ENCODE measurements around the gene SPAG6.

Gene SPAG6

DNA sequence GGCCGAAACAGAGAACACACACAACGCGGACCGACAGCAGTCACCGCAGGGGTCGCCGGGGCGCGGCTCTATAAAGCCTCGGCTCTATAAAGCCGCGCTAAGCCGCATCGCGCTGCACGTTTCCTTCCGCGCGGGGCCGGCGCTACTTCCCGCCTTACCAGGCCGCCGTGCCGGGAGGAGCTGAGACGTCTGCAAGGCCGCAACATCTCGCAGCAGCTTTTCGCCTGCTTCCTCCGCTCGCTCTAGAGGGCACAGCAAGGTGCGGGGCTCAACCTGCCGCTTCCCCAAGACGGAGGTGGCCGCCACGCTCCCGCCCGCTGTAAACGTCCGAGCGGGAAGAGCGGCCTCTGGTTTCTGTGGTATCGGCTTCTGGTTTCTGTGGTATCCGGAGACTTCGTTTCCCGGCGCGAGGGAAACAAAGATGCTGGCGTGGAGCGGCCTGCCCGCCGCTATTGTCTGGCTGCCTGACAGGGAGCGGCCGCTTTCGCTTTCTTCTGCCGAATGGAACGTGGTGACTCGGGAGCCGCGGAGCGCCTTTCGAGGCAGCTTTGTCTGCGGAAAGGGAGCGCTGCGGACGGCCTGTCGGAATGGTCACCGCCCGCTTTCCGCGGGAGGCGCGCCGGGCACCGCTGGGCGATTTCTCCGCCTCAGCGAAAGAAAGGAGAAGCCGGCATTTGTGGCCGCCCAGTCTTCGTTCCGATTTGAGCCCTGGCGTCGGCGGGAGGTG lies 91.8 kb downstream of the SPAG6 start:
- DNase-seq: peak; percentile 83

DNA sequence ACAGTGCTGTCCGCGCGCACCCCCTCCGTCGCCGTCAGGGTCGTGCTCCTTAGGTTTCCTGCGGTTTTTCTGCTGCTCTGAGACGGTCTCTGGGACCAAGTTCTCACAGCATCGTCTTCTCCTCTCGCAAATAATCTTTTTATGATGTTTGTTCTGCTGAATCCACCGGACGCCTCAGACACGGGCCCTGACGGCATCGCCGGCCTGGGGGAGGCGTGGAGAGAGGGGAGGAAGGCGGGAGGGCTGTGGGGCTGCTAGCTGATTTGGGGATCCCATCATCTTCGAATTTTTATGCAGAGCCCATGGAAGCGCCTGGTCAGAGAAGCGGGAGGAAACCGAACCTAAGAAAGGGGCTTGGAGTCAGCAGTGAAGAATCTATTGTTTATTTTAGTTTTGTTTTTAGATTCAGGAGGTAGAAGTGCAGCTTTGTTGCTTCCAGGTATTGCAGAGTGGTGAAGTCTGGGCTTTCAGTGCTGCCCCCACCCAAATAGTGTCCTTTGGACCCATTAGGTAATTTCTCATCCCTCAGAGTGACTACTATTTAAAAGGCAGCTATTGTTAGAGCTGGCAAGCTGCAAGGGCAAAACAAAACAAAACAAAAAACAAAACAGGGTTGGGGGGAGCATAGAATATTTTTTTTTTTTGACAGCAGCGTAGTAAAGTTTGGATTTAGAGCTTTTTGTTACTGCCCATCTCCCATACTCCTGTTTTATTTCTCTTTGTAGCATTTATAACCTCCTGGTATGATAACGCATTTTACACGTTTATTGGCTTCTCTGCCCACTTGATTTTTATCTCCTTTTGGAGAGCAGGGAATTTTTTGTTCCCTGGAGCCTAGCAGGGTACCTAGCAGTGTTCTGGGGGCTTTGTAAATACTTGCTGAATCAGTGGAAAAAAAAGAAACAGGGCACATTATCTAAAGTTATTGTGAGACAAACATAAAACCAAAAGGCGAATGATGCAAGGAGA lies 92.6 kb downstream of the SPAG6 start:
- DNase-seq: no peak

DNA sequence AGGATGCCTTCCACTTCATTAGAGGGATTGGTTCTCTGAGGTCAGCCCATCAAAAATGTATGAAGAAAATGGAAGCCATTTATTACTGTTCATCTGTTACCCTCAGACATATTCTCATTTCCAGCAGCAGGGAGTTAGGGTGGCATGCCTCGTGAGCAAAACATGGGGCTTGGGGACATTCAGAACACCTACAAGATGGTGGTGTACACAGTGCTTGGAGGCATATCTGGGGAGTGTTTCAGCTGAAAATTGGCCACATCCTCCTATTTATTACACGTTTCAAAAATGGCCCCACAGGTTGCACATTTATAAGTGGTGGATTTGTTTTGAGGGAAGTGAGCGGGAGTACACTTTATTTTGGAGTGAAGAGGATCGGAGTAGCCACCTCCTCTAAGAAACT lies 93.4 kb downstream of the SPAG6 start:
- no peak for DNase-seq

DNA sequence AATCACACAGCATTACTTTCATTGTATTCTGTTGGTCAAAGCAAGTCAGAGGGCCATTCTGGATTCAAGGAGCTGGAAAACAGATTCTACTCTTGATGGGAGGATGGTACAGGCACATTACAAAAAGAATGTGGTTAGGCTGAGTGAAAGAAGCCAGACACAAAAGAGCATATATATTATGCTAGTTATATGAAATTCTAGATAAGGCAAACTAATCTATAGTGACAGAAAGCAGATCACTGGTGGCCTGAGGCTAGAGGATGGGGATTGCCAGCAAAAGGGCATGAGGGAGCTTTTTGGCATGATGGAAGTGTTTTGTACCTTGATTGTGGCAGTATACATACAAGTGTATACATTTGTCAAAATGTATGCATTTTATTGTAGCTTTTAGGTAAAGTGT lies 96.8 kb downstream of the SPAG6 start:
- no peak for DNase-seq

DNA sequence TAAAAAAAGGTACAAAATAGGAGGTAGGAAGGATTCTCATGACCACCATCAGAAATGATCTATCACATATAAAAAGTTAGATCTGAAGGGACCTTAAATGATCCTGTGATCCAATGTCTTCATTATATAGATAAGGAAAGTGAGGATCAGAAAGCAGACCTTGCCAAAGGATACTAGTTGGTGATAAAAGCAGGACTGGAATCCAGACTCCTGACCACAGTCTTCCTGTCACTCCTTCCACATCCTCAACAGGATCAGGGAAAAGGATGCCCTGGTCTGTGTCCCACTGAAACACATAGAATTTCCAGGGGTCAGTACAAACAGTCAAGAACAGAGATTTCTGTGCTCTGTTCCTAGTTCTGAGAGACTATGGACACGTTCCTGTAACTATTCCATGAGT lies 97.2 kb downstream of the SPAG6 start:
- DNase-seq: no peak

DNA sequence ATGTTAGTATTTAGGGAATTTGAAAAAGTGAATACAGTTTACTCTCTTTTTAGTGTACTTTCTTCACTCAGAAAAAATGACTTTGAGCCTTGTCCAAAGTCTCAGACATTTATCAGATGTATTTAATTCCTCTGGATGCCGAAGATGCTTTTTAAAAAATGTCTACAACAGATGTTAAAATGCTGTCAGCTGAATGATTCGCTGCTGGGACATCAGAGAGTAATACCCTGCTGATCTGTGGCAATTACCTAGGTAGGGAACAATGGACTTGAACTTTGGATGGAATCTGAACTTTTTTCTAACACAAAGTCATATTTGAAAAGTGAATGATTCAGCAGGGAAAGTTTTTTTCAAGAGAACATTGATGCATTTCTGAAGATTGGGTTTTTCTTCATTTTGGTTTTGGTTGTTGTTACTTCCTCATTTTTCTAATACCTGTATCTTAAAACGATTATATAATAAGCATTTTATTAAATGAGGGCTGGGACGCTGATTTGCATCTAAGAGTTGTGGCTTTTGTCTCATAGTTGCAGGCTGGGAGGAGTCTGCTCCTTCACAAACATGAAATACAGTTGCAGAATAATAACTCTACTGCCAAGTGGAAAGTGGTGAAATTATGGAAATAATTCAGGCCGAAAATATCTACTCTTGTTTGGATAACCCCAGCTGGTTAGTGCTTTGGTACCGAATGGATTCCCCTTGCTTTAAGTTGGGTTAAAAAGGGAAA lies 98.0 kb downstream of the SPAG6 start:
- DNase-seq: no peak

DNA sequence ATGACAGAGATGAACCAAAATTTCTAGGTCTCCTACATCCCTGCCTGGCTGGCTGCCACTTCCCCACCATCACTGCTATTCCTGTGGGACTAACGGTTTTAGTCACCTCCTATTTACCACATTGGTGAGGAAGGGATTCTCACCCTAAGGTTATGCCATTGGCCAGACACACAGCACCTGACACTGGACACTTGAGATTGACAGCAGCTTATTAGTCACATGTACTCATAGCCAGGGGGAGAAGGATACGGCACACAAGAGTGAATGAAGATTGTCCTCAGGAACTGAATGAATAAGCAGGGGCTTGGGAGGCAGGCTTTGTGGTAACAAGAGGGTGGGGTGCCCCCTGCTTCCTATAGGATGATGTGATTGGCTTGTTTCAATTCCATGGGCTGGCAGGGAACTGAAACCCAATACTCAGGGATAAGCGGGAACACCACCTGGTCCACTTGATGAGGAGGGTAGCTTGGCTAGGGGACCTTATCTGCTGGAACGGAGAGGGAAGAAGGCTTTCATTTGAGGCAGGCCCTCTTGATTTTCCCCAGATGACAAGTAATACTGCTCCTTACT lies 99.0 kb downstream of the SPAG6 start:
- DNase-seq: no peak

DNA sequence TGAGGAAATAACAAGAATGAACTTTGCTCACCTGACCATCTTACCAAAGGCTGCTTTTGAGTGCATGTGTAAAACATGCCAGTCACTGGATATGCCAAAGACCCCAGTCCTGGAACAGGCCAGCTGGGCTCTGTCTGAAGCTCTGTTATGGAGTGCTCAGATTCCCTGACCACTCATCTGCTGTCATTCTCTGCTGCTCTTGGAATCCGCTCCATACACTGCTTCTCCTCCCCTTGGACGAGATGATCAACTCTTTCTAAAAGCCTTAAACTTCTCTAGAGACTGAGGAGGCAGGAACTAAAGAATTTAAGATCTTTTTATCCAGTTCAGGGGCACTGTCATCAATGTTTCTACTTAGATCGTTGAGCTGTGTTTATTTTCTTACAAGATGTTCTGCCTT lies 100.2 kb downstream of the SPAG6 start:
- DNase-seq: no peak

DNA sequence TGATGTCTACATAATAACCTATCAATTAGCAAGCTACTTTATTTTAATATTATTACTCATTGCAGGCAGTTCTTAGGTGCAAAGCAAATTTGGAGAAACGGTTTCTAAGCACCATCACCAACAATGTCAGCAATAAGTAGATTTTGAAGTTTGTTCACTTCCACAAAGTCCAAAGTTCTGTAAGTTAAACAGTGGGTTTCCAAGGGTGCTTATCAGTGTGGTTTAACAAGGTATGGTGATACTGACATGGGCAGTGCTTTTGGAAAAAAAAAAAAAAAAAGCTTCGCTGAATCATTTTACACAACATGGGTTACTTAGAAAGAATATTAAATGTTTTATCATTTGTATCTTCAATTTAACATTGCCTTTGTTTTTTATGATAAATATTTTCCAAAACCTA lies 101.8 kb downstream of the SPAG6 start:
- no peak for DNase-seq

DNA sequence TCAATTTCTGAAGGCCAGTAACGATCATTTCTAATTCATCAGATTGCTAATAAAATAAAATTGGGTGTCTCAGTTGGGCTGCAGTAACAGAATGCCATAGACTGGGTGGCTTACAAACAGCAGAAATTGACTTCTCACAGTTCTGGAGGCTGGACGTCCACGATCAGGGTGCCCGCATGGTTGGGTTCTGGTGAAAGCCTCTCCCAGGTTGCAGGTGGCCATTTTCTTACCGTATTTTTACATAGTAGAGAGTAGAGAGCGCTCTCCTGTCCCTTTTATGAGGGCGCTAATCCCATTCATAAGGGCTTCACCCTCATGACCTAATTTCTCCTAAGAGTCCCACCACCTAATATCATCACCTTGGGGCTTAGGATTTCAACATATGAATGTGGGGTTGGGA lies 106.0 kb downstream of the SPAG6 start:
- no peak for DNase-seq

DNA sequence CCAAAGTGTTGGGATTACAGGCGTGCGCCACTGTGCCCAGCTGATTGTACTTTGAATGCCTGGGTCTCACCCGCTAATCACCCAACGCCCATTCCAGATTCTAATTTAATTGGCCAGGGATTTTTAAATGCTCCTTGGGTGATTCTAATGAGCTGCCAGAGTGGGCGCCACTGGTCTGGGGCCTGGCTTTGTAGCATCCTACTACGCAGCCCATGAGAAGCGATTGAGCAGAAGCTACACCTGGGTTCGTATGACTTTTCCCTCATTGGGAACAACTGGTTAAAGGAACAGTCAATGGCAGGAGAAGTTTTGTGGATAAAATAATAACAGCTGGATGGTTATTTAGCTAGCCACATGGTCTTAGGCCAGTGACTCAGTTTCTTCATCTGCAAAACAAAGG lies 108.0 kb downstream of the SPAG6 start:
- DNase-seq: no peak

DNA sequence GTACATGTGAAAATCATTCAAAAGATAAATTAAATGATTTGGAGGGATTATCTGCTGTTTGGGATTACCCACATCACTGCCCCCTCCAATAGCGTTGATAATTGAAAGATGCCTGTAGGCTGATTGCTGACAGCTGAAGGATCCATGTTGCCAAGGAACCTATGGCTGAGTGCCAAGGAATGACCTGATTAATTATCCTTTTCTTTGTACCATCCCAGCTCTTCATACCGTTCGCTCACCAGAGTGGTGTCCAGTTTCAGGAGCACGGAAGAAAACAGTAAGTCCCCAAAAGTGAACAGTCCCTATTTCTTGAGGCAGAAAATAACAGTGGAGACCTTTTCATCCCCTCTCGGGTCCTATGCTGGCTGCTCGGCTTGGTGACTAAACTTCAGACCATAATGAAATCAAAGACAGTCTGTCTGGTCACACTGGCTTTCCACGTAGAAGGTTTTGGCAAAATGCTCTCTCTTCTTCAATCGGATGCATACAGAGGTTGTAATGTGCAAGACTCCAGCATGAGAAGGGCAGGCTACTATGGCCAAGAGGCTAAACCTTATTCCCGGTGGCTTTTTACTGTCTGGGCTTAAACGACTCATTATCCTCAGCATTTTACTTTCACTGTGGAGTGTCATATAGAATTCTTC lies 108.8 kb downstream of the SPAG6 start:
- no peak for DNase-seq

DNA sequence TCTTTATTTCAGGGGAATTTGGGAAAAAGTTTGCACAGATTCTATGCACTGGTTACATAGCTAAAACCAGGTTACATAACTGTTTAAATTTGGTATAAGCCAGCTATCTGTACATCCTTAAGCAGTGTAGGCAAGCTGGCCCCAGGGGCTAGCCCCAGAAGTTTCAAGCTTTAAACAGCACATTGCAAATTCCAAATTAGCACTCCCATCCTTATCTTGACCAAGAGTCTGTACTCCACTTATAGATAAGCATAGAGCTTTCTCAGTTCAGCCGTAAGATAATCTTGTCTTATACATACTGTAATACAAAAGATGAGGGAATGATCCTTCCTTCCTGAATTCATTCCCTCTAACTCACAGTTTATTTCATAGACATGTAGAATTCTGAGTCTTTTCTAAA lies 109.3 kb downstream of the SPAG6 start:
- no peak for DNase-seq

DNA sequence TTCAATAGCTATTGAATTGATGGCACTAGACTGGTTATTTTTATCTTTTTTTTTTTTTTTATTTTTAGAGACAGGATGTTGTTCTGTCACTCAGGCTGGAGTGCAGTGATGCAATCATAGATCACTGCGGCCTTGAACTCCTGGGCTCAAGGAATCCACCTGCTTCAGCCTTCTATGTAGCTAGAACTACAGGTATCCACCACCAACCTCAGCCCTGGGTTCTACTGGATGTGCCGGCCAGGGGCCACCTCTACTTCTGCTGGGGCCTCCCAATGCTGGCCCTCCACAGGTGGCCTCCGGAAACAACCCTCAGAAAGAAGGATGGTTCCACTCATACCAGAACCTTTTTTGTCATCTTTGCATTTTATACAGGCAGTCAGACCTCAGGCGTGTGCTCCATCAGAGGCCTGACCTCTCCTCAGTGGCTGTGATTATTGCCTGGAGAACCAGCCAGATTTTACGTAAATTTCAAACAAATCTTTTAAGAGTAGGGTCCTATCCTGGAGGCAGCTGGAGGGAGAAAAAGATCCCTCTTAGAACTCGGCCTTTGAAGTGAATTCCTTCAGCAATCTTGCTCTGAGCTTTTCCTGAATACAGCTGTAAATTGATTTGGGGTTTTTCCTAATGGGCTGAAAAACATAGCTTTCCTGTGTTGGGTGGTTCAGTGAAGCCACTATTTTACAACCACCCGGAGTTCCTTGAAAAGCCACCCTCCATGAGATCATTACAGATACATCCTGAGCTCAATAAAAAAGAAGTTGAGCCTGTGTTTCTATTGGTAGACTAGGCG lies 110.0 kb downstream of the SPAG6 start:
- no peak for DNase-seq

DNA sequence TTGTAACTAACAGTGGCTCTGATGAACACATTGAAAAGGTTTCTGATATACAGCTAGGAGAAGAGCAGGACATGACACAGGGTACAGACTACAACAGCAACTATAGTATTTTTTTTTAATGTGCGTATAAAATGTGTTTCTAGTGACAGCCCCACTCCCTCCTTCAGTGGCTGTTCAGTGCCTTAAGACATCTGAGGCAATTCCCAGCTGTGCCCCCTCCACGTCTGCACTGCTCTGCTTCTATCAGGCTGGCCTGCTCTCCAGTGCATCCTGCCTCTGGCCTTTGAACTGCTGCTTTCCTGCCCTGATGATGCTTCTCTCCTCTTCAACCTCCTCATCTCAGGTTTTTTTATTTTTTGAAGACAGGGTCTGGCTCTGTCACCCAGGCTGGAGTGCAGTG lies 111.2 kb downstream of the SPAG6 start:
- no peak for DNase-seq

DNA sequence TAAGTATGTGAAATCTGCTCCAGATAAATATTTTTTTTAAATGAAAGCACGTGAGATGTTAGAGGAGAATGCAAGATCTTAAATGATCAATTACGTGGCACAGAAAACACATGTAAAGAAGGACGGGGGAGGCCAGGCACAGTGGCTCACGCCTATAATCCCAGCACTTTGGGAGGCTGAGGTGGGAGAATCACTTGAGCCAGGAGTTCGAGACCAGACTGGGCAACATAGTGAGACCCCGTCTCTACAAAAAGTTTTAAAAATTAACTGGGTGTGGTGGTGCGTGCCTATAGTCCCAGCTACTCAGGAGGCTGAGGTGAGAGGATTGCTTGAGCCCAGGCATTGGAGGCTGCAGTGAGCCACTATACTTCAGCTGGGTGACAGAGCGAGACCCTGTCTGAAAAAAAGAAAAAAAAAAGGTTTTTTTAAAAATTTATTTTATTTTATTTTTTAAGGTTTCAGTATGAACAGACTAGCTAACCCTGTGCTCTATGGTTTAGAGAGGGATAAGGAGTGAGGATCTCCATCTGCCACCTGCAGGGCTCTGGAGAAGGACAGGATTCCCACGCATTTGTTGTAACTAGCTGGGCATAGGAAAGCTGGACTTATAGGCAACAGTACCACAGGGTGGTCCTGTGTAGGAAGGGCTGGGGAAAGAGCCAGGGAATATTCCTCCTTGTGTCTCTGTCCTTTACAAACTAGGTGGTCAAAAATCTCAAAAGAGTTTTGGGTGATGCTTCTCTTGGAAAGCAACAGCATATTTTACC lies 113.2 kb downstream of the SPAG6 start:
- no peak for DNase-seq

DNA sequence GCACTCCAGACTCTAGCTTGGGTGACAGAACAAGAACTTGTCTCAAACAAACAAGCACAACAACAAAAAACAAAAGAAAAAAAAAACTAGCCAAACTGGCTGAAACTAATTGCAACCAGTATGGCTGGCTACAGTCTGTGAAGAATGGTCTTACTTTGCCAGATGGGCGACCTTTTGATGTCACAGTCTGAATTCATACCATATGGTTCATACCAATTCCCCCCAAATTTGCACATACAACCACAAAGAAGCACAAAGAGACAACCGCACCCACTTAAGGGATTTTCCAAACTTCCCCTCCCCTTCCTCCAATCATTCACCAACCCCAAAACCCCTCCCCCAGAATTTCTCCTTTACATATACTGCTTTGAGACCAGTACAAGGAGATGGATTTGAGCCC lies 114.2 kb downstream of the SPAG6 start:
- no peak for DNase-seq

DNA sequence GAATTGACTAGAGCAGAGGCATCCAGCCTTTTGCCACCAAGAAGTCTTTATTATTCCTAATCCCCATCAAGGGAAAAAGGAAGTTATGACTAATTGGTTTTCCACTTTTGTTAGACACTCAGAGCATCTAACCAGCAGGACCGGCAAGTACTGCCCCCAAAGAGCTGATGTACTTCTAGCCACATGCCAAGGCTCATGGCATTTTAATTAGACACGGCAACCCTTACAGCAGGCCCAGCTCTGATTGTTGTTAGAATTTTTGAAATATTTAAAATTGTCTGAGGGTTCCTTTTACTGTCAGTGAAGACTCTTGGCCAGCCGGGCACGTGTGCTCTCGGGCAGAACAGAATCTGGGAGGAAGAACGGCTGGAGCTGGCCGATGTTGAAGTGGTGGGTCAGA lies 114.8 kb downstream of the SPAG6 start:
- DNase-seq: no peak

DNA sequence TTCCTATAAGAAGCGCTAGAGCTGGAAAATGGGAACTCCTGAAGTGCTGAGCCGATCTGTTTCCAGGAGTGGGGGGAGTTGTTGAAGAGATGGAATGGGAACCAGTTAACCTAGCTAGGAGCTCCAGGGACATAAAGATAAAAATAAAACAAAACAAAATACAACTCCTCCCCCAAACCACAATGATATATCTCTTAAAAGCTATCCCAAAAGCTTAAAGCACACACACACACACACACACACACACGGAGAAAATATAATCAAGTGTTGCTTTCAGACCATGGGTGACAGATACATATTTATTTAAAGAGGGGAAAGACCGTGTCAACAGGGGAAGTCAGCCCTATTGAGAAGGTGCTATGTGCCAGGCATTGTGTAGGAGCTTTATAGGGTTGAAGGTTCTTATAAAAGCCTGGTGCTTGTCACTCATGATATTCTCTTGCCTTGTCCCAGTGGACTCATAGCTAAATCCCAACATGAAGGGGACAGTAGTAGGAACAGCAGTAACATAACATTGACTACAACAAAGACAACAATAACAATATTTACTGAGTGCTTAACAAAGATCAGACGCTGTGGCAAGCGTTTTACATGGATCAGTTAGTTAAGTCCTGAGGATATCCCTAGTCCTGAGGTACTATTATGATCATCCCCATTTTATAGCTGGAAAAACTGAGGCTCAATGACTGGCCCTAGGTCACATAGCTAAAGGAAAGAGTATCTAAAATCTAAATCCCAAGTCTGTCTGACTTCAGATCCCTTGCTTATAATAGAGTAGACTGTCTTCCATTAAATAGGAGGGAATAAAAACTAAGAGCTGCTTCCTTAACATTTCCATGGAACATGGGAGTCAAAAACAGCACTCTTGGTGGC lies 115.5 kb downstream of the SPAG6 start:
- DNase-seq: no peak

DNA sequence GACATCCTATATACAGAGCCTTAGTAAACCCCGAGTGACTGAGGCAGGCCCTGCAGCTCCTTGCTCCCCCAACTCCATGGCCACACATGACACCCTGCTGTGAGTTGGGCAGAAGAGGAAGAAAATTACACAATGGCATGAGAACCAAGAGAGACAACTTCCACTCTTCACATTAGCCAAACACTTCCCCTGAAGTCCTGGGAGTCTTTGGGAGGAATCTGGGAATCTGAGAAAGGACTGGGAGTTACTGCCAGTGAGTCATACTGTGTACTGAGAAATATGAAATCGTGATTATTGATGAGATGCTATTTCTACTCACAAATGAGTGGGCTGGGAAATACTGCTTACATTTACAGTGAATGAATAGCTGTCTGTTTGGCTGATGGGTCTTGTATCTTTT lies 116.6 kb downstream of the SPAG6 start:
- no peak for DNase-seq
